ENCODE data around the gene PSD2.

PSD2 gene

DNA sequence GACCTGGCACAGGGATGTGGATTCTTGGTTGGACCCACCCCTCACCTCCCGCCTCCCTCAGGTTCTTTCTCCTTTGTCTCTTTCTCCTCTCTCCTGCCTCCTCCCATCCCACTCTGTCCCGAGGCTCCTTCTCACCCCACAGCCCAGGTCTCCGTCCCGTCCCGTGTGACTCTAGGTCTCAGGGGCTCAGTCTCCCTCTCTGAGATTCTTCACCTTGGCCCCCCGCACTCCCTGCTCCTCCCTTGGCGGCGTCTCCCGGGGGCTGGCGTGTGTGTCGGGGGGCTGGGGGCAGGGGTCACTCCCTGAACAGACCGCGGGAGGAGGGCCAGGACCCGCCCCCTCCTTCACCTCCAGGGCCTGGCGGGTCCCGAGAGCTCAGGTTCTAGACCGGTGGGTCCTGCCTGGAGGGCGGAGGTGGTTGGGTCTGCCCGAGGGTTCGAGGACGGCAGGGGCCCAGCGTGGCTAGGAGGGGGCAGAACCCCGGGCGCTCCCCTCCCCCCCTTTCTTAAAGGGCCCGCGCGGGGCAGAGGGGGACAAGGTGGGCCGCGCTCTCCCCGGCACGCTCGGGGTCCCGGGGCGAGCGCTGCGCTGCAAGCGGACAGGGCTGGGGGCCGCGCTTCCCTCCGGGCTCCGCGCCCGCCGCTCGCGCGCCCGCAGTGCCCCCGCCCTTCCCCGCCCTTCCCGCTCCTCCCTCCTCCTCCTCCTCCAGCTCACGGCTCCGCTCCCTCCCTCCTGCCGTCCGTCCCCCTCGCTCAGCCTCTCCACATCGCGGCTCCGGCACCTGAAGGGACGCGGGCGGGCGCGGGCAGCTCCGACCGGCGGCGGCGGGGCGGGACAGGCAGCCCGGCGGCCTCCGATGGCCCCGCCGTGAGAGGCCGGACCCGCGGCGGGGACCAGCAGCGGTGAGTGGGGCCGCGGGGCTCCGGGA, at the start of gene PSD2:
Gene PSD2 (plus strand): TSS at position 735 of the 928 bp plus-strand sequence. CDS start 13,633 bp downstream, outside the sequence.
- peak; percentile 34 for DNase-seq

DNA sequence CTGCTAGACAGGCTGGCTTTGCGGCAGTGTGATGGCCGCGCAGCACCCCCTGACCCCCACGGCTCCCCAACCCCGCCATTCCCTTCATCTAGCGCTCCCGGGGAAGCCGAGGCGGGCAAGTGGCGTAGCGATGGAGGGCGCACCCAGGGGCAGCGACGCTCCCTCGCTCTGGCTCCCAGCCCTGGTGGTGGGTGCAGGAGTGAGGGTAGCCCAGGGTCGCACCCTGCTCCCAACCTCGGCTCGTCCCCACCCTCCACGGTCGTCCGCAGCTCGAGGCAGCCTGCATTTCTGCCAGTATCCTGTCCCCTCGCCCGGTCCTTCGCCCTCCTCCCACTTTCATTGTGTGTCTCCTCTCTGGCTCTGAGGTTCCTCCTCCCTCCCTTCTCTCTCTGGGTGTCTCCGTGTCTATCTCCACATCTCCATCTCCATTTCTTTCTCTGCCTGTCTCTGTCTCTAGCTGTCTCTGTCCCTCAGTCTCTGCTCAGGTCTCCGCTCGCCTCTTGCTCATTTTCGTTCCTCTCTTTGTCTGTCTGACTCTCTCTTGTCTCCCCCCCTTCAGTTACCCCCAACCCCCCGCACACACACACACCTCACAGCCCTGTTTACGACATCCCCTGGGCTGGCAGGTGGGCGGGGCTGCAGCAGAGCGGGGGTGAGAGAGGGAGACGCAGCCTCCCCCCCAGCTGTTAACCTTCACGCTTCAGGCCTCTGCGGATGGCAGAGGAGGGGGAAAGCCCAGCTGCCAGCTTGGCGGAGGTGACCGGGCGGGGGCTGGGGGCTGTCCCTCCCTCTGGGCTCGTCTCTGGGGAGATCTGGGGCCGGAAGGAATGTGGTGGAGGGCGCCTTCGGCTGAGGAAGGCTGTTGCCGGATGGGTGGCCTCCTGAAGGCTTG, 48.7 kb upstream of the PSD2 start:
- peak; percentile 86 for DNase-seq

DNA sequence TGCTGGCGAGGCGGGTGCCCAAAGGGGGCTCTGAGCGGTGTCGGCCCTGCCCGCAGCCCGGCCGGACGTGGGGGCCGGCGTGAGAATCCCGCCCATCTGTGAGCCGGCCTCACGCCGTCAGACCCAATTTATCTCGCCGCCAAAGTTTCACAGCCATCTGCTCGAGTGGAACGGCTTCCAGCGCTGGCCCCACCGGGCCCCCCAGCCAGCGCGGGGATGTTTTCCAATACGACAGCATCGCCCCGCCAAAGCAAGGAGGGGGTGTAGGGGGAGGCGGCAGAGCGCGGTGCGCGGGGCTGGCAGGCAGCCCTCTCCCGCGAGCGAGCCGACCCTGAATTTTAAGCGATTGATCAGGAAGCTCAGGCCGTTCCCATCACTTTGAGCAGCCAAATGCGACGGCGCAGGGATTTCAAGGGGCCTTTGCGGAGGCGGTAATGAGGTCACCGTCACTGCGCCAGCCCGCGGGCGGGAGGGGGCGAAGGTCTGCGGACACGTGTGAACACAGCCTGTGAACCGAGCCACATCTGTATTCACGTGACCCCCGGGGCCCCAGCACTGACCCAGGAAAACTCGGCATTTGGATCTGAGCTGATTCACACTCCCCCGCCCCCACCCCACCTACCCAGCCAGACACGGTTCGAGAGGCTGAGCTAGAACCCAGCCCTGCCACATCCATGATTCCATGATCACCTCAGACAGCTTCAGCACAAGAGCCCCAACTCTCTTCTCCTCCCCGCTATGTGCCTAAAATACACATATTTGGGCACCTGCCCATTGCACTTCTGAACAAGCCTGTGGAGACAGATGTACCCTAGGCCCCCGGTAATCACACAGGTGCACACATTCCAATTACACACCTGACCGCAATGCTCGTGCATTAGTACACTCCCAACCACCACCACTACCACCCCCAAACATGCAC, 47.8 kb upstream of the PSD2 start:
- peak; percentile 66 for DNase-seq

DNA sequence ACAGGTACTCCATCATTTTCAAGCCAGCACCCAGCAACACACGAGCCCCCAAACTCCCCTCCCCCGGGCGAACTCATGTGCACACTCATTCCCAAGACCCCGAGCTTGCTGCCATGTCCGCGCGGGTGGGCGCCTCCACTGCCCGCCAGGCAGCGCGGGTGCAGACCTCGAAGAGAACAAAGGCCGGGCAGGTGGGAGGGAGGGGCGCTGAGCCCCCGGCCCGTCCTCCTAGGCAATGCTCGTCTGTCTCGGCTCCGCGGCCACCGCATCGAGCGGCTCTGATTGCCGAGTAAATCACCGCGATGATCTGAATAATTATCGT, 47.1 kb upstream of the PSD2 start:
- no peak for DNase-seq

DNA sequence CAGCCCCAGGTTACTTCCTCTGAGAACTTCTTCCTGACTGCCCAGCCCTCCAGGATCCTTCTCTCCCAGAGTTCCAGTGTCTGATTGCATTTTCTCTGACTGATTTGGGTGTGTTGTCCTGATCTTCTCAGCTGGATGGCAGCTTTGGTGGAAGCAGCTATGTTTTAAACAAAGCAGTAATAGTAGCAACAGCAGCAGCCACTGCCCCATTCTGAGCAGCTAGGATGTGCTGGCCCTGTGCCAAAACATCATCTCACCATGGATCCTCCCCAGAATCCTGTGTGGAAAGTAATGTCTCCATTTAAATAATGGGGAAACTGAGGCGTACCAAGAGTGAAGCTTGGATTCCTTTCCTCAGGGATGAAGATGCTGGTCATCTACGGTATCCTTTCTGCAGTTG, 46.4 kb upstream of the PSD2 start:
- DNase-seq = no peak

DNA sequence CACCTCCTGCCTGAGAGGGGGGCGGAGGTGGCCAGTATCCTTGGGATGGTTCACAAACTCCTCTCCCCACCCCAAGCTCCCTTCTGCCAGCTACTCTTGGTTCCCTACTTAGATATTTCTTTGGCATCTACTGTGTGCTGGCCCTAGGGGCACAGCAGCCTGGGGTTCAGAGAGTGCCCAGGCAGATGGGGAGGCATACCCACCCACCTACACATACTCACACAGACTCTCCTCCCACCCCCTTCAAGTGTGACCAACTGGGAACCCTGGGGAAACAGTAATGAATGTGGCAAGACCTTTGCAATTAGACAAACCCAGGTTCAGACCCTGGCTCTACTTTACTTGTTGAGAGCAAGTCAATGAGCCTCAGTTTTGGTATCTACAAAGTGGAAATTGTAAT, 44.4 kb upstream of the PSD2 start:
- no peak for DNase-seq

DNA sequence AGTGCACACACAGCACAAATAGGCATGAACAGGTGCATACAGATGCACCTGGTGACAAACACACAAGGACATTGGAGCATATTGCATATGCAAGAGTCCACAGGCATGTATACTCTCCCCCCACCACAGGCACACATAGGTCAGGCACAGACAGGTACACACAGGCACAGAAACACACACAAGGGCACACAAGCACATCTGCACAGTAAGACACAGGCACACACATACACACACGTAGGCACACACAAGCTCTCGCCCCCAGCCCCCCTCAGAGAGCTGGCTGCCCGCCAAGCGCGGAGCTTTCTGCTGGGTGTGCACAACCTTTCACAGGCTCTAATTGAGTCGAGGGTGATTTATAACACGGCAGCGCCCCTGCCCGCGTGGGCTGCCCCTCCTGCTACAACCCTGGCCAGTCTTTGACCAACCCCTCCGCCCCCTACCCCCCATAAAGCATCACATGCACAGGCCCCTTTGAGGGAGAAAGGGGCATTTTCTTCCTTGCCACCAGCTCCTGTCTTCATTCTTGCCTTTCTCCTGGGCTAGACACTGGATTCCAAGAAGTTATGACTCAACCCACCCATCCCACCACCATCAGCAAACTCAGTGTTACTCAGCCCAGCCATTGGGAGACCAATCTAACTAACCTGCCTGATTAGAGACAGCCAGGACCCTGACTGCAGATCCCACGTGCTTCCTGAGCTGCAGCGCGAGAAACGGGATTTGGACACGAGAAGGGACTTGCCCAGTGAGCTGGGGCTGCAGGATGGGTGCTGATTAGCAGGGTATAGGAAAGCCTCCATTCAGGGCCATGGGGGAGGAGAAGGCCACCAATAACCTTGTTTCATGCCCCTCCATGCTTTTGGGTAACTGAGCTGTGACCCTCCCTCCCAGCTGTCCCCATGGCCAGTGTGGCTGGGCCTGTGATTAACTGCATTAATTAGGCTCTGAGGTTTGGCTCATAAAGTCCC, 42.8 kb upstream of the PSD2 start:
- DNase-seq = no peak

DNA sequence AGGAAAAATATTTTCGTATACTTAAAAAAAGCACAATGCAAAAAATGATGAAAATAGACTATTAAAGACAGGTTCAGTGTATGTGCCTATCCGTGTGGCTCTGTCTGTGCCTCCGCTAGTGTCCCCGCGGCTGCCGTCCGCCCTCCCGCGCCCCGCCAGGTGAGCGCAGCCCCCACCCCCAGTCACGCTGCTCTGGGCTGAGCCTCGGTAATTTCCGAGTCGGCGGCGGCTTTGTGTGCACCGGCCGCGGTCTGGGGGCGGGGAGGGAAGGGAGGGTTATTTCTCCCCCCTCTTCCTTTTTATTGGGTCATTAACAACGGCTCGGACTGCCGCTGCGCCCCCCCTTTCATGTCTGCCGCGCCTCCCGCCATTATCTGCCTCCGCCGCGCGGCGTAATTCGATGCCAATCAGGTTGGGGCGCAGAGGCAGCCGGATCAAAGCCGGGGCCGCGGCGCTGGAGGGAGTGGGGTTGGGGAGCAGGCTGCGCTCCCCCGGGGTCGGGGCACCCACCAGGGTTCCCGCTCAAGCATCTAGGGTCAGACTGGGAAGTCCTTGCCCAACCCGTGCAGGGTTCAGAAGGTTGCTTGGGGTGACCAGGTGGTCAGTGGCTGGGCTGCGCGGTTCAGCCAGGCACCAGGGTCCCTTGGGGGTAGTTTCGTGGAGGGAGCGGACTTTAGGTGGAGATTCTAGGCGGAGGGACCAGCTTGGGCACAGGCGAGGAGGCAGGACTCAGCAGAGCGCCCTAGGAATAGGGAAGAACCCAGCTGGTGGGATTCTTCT, 39.5 kb upstream of the PSD2 start:
- peak; percentile 34 for DNase-seq

DNA sequence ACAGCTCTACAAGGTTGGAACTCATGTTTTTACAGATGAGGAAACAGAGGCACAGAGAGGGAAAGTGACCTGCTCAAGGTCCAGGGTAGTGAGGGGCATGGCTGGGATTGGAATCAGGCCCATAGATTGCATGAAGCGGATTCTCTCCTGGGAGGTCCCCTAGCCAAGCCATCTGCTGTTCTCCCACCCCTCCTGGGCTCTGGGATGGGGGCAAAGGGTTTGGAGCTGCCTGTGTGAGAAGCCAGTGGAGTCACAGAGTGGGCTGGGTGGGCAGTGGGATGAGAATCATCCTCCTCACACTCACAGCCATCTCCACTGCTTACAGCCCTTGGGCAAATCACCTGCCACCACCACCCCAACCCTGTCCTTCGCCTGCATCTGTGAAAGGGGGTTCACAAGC, 38.6 kb upstream of the PSD2 start:
- DNase-seq = no peak

DNA sequence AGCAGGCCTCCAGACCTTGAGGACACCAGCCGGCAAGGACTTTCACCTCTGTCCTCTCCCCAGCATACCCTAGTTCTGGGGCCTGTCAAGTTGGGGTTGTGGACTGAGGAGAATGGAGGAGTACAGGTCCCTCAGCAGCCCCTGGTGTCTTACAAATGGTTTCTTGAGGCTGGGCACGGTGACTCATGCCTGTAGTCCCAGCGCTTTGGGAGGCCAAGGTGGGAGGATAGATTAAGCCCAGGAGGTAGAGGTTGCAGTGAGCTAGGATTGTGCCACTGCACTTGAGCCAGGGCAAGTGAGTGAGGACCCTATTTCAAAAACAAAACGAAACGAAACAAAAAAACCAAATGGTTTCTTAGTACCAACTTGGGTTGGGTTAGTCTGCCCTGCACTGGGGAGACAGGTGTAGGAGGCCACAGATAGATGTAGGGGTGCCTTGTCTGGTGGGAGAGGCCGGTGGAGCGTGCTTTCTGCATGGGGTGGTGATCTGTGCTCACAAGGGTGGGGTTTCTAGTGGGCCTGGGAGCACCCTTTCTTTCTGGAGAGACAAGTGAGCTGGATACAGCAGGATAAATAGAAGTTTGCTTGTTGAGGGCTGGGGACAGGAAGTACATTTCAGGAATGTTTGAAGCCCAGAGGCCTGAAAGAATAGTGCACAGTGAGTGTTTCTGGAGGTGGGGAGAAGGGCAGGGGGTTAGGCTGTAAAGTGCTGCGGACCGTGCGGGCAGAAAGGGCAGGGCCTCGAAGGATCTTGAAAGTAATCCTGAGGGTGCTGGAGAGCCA, 37.7 kb upstream of the PSD2 start:
- DNase-seq = no peak

DNA sequence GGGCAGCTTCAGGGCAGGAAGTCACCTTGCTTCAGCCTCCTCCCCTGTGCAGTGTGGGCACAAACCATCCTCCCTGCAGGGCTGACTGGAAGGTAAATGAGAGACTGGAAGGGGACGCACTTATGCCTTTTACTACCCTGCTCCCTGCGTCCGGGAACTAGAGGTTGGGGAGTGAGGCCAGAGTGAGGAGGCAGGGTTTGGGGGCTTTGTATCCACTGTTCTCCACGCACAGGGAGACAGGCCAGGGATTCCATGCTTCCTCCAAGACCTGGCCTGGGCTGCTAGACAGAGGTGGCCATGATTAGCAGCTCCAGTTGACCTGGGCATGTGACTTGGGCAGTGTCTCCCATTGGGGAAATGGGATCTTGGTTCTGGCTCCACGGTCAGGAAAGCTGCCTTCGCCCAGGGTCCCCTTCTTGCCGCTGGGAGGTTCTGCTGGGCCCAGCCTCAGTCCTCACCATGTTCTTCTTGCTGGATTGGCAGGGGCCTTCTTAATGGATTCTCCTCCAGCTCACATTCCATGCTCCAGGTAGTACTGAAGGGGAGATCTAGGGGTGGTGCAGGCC, 37.0 kb upstream of the PSD2 start:
- DNase-seq = no peak

DNA sequence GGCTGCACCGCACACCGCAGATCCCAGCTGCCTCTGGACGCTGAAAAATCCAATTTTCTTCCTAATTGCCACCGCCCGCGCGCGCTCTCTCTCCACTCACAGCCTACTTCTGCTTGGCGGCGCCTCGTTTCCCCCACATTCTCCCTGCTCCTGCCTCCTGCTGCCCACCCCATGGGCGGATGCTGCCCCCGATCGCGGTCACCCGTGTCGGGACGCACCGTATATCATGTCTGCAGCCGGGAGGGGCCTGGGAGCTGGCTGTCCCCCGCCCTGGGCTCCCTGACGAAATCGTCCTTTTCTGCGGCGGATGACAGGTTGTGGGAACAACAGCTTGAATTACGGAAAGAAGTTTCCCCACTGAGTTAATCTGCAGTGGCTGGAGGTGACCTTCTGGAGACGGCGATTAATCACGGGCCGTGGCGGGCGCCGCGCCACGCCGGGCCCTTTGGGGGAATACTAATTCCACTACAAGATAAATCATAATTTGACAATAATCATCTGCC, 36.3 kb upstream of the PSD2 start:
- DNase-seq = no peak

DNA sequence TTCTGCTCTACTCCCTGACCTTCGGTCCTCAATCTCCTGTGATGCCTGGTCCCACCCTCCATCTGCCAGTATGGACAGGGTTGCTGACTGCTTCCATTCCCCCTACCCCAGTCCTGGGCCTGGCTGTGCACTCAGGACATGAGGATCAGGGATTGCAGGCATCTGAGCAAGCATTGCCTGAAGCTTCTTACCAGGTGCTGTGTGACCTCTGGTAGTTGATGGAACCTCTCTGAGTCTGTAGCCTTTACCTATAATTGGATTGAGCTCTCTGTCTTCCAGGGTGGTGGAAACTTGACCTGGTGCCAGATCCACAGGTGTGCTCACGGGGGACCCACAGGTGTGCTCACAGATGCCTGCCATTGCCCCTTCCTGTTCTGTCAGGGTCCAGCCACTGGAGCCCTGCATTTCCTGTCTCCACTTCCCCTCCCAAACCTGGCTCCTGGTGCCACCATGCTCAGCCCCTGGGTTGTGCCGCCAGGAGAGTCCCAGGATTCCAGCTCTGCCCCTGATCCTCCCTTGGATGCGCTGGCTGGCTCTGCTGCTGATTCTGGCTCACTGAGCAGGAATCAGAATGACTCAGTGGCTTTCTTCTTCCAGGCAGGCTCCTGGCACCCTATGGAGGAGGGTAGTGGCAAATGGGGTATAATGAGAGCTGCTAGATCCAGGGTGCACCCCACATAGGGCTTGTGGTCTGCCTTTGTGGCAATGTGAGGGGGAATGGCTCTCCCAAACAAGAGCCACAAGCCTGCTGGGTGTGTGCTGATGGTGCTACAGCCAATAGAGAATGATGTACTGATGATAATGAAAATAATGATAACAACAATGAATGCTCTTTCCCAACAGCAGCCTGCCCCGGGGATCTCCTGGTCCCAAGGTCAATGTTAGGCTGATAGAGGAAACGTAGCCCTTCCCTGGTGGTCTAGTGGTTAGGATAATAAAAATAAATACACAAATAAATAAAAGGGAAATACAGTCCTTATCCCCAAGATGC, 35.2 kb upstream of the PSD2 start:
- DNase-seq = no peak

DNA sequence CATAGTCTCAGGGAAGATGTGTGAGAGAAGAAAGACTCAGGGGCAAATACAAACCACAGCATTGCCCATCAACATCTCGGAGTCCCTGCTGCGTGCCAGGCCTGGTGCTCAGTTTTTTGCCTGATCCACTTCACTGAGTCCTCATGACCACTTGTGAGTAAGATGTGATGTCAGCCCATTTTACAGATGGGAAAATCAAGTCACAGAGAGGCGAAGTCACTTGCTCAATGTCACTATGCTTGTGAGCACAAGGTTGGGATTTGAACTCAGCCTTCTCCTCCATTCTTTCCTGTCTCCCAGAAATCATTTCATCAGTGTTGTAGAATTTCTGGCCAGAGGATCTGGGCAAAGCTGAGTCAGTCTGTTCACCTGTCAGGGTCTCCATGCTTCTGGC, 34.6 kb upstream of the PSD2 start:
- DNase-seq = no peak

DNA sequence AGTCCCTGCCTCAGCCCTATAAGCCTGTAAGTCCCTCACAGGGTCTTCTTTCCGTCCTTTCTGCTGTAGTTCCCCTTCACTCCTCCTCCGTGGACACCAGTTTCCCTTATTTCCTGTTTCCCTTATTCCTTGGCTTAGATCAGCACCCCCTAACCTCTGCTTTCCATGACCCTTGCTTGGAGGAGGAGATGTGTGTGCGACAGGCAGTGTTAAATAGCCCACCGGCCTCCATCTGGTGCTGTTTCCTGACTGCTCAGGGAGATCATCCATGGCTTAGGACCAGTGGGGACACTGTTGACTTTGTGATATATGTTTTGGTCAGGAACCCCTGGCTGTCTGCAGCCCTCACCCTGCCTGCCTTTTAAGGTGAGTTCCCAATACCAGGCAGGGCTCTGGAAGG, 34.1 kb upstream of the PSD2 start:
- no peak for DNase-seq

DNA sequence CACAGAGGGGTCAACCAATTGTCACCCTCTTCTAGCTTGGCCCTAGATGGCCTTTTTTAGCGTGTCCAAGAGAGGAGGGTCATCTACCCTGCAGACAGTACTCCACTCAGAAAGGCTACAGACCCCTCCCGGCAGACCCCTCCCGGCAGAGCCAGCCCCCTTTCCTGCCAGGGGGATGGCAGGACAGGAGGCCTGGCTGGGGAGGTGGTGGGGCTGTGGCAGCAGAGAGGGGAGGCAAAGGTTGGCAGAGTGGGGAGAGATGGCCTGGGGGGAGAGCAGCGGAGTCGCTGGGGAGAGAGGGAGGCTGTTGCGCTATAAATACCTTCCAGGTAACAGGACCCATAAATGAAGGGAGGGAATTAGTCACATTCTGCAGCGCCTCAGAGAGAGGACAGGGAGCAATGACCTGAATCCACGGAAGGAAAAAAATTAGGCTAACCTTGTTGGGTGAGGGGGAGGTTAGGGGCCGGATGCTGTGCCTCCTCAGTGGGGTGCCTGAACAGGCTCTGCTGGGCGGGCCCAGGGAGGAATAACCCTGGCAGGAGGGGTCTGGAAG, 32.9 kb upstream of the PSD2 start:
- no peak for DNase-seq

DNA sequence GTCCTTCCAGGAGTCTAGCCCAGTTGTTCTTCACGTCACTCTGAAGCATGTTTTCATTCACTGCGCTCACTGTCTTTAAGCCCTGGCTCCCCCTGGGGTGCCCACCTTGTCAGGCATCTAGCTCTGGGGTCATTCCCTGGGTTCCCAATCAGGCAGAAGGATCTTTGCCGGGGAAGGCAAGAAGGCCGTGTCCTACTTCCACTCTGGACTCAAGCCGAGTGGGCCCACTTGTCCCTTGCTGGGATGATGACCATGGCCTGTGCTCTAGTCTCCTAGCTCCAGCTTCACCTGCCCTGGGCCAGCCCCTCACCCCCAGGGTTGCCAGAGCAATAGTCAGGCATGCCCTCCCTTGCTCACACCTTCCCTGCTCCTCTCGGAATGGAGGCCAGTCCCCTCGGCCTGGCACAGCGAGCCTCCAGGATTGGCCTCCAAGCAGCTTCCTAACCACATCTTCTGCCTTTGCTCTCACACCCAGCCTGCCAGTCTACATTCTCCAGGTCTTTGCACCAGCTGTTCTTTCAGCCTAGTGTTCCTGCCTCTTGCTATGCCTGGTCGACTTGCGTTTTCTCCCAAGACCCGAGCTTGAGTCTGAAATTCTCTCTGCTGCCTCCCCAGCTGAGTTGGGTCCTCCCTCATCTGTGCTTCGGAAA, 32.2 kb upstream of the PSD2 start:
- no peak for DNase-seq
